HL-60 (cell line): ENCODE results near the gene TNNC1.

Source experiments
- DNase-seq, 2 experiments: peaks; one replicate each; pipeline ENCODE4 v3.0.0-alpha.2; 2010 to 2020; ENCODE audit warnings: low read depth in 1 of 2, low spot score in 1 of 2
- H3K27ac ChIP-seq: fragments of 250-450 bp; sonication (Bioruptor Pico); replicated peaks from 2 replicates; pipeline ENCODE4 v1.5.1; 2020; ENCODE audit warnings: mild to moderate bottlenecking, moderate library complexity
- H3K27me3 ChIP-seq: fragments of 250-450 bp; sonication (Bioruptor Pico); 2 replicates; pipeline ENCODE4 v1.5.1; 2021; ENCODE audit warnings: mild to moderate bottlenecking, moderate library complexity; ENCODE audit not compliant: insufficient read depth, poor library complexity, severe bottlenecking
- H3K4me3 ChIP-seq: replicated peaks from 2 replicates; pipeline ENCODE4 v1.5.1; 2011; ENCODE audit warnings: mild to moderate bottlenecking, control low read depth, low read length; ENCODE audit not compliant: insufficient read depth
- GABPA ChIP-seq: IDR thresholded peaks from 2 replicates; pipeline ENCODE4 v1.6.1; 2012; ENCODE audit warnings: low read depth
- POLR2AphosphoS5 ChIP-seq: IDR thresholded peaks from 2 replicates; pipeline ENCODE4 v1.6.1; 2012; ENCODE audit warnings: low read depth
- SPI1 ChIP-seq: IDR thresholded peaks from 2 replicates; pipeline ENCODE4 v1.6.1; 2012; ENCODE audit warnings: low read depth, mild to moderate bottlenecking, borderline replicate concordance
- long read RNA-seq: library from polyadenylated mRNA; unstranded; transcript quantifications from one replicate; pipeline ENCODE4 v2.0.0, GENCODE V29; 2020
- TF ChIP-seq, protein P1 (sequence below): IDR thresholded peaks from 2 replicates; pipeline ENCODE4 v1.6.1; 2012; ENCODE audit warnings: low read depth; ENCODE audit not compliant: insufficient replicate concordance
- TF ChIP-seq, protein P2 (sequence below): IDR thresholded peaks from one replicate; pipeline ENCODE4 v1.5.1; 2011; ENCODE audit warnings: low read length, control low read depth, inconsistent platforms; ENCODE audit not compliant: insufficient read depth

The TNNC1 gene
- long read RNA-seq, transcript TNNC1-201 (6 exons, 714 nt) = major isoform, 7 of 7 reads
- long read RNA-seq, partial matches to known transcripts = 0 of 7 reads
- long read RNA-seq, other reads (novel, unspliced or antisense) = 0 of 7 reads

GRCh38 chr3:52453496-52454249 lies at the start of gene TNNC1:
Gene TNNC1 (minus strand): TSS chr3:52454041. CDS start chr3:52454015, 26 bp downstream.
- Histone ChIP-seq H3K4me3 (peak within 1 kb of the TSS; percentile 77; the same call in 1 of the 2 replicates), H3K27me3 (no peaks in the 10 kb centered on the region), H3K27ac (peak within 1 kb of the TSS; percentile 89; the same call in 1 of the 2 replicates)
- no peak for DNase-seq
- TF ChIP-seq SPI1 (no peak), POLR2AphosphoS5 (no peak), GABPA (no peak)
- TF ChIP-seq, protein P1, sequence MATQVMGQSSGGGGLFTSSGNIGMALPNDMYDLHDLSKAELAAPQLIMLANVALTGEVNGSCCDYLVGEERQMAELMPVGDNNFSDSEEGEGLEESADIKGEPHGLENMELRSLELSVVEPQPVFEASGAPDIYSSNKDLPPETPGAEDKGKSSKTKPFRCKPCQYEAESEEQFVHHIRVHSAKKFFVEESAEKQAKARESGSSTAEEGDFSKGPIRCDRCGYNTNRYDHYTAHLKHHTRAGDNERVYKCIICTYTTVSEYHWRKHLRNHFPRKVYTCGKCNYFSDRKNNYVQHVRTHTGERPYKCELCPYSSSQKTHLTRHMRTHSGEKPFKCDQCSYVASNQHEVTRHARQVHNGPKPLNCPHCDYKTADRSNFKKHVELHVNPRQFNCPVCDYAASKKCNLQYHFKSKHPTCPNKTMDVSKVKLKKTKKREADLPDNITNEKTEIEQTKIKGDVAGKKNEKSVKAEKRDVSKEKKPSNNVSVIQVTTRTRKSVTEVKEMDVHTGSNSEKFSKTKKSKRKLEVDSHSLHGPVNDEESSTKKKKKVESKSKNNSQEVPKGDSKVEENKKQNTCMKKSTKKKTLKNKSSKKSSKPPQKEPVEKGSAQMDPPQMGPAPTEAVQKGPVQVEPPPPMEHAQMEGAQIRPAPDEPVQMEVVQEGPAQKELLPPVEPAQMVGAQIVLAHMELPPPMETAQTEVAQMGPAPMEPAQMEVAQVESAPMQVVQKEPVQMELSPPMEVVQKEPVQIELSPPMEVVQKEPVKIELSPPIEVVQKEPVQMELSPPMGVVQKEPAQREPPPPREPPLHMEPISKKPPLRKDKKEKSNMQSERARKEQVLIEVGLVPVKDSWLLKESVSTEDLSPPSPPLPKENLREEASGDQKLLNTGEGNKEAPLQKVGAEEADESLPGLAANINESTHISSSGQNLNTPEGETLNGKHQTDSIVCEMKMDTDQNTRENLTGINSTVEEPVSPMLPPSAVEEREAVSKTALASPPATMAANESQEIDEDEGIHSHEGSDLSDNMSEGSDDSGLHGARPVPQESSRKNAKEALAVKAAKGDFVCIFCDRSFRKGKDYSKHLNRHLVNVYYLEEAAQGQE = no peak
- TF ChIP-seq, protein P2, sequence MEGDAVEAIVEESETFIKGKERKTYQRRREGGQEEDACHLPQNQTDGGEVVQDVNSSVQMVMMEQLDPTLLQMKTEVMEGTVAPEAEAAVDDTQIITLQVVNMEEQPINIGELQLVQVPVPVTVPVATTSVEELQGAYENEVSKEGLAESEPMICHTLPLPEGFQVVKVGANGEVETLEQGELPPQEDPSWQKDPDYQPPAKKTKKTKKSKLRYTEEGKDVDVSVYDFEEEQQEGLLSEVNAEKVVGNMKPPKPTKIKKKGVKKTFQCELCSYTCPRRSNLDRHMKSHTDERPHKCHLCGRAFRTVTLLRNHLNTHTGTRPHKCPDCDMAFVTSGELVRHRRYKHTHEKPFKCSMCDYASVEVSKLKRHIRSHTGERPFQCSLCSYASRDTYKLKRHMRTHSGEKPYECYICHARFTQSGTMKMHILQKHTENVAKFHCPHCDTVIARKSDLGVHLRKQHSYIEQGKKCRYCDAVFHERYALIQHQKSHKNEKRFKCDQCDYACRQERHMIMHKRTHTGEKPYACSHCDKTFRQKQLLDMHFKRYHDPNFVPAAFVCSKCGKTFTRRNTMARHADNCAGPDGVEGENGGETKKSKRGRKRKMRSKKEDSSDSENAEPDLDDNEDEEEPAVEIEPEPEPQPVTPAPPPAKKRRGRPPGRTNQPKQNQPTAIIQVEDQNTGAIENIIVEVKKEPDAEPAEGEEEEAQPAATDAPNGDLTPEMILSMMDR = no peak

DNA sequence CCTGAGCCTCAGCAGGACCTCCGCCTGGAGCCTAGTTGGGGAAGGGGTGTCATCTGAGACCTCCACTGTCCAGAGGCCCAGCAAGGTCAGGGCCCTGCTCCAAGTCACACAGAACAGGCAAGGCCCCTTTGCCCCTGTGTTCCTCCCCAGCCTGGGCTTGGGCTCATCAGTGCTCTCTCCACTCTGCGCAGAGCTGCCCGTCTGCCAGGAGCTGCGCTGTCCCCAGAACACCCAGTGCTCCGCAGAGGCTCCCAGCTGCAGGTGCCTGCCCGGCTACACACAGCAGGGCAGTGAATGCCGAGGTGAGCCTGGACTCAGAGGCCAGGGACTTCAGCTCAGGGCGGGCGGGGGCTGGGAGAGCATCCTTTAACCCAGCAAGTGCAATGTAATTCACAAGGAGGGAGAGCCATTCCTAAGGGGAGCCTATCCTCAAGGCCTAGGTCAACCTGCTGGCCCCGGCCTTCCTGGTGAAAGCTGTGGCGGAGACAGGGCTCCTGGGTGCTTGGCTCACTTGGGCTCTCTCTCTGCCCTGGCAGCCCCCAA lies 49.0 kb upstream of the TNNC1 start:
- Histone ChIP-seq H3K27ac (no peak overlapping the region), H3K27me3 (no peaks in the 10 kb centered on the region), H3K4me3 (no peak overlapping the region)
- no peak for TF ChIP-seq SPI1
- TF ChIP-seq POLR2AphosphoS5 = no peak
- TF ChIP-seq, protein P2 = no peak
- no peak for TF ChIP-seq GABPA
- TF ChIP-seq, protein P1 = no peak
- DNase-seq = no peak

GRCh38 chr3:52502001-52502400 lies 48.2 kb upstream of the TNNC1 start:
- TF ChIP-seq, protein P2 = no peak
- TF ChIP-seq SPI1 (no peak), GABPA (no peak), POLR2AphosphoS5 (no peak)
- TF ChIP-seq, protein P1 = no peak
- H3K27ac ChIP-seq = no peak overlapping the region
- H3K27me3 ChIP-seq = no peaks in the 10 kb centered on the region

More at GRCh38 chr3:52502001-52502400, 48.2 kb upstream of the TNNC1 start:
- H3K4me3 ChIP-seq = no peak overlapping the region
- DNase-seq = no peak
